Inferior parietal cortex (tissue), 1 donor: Measurements from ENCODE around the gene OR7G3.

Source experiments
- DNase-seq: peaks from one replicate; pipeline ENCODE4 v3.0.0-alpha.2; 2016; ENCODE audit errors: extremely low spot score

OR7G3 gene

DNA sequence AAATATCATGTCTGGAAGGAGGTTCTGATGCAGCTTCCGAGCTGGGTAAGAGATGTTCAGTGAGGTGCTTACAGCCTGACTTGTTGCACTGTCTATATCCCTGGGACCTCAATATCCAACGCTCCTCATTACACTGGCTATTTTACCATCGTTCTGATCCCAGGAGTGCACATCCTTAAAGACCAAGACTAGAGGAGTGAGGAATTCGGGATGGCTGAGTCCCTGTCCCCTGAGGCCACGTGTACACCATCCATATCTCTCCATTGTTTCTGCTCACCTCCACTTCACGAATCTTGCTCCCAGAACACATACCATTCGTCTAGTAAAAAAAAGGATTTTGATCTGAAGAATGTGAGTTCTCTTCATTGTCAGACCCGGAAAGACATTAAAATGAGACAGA lies 19.4 kb downstream of the OR7G3 start, which contains the start of gene OR7G2:
Gene OR7G2, minus strand, starts transcription at position 101 of the 400 bp plus-strand sequence. CDS start 4,232 bp downstream, outside the sequence.
- no peak for DNase-seq

DNA sequence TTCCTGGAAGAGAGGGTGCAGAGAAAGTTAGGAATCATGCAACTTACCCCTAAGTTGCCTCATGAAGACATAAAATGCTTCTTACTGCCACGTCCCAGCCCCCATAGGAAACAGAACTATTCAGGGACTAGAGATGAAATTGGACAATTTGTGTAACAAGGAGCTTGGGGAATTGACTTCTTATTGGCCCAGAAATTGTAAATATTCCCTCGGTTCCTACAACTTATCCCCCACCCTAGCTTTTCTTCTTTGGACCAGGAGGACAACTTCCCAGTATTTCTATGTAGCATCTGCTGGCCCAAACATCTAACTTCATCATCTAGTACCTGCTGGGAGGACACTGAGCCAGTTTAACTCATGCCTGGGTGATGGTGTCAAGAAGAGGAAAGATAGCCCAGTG lies 40.0 kb downstream of the OR7G3 start, which contains the start of gene OR1M1:
Gene OR1M1, plus strand, starts transcription at position 301 of the 400 bp plus-strand sequence. CDS start 6,184 bp downstream, outside the sequence.
- DNase-seq: no peak

- no peak for DNase-seq
Observed at GRCh38 chr19:9078651-9079050, 48.1 kb downstream of the OR7G3 start.

DNA sequence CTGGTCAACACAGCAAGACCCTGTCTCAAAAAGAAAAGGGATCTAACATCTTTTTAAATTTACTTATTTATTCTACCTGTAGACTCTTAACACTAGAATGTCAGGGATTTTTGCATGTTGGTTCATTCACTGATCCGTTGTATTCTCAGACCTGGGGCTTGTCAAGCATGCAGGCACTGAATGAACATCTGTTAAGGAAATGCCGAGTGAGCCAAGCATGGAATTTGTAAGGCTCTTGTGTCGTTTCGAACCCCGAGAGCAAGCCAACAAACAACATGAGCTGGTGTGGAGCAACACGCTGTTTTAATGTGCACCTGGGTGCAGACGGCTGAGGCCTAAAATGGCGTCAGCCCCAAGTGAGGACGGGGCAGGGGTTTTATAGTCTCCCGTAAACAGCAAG lies 49.8 kb downstream of the OR7G3 start:
- no peak for DNase-seq
